PC-9 (cell line): ENCODE data around the gene DNAJC15.

ENCODE experiments used
- EZH2 ChIP-seq: fragments of 200-600 bp; sonication (generic); IDR thresholded peaks from 2 replicates; pipeline ENCODE4 v1.8.0; 2017; ENCODE audit warnings: antibody characterized with exemption, low read depth
- TF ChIP-seq, protein P1 (sequence below): fragments of 200-600 bp; sonication (generic); conservative IDR thresholded peaks from 2 replicates; pipeline ENCODE4 v1.6.1; 2017; ENCODE audit warnings: mixed run types, antibody characterized with exemption, mild to moderate bottlenecking, moderate library complexity

DNA sequence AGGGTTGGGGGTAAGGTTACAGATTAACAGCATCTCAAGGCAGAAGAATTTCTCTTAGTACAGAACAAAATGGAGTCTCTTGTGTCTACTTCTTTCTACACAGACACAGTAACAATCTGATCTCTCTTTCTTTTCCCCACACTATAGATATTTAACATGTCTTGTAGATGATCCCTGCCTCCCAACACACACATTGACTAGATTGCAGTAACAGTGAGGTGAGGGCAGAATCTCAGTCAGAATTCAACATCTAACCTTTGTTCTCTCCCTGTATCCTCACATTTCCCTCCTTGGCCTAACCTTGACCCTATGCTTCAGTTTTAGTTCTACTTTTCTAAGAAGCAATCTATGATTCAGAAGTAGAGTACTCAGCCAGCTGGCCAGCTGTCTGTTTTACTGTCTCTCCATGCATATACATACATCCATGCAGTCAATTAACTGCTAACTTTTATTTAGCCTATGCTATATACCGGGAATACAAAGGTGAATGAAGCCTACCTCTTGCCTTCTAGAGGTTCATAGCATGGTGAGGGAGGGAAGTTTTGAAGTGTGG, 18.1 kb downstream of the DNAJC15 start:
- TF ChIP-seq, protein P1, sequence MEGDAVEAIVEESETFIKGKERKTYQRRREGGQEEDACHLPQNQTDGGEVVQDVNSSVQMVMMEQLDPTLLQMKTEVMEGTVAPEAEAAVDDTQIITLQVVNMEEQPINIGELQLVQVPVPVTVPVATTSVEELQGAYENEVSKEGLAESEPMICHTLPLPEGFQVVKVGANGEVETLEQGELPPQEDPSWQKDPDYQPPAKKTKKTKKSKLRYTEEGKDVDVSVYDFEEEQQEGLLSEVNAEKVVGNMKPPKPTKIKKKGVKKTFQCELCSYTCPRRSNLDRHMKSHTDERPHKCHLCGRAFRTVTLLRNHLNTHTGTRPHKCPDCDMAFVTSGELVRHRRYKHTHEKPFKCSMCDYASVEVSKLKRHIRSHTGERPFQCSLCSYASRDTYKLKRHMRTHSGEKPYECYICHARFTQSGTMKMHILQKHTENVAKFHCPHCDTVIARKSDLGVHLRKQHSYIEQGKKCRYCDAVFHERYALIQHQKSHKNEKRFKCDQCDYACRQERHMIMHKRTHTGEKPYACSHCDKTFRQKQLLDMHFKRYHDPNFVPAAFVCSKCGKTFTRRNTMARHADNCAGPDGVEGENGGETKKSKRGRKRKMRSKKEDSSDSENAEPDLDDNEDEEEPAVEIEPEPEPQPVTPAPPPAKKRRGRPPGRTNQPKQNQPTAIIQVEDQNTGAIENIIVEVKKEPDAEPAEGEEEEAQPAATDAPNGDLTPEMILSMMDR, result no peak
- TF ChIP-seq EZH2, result no peak
